A673 (cell line): ENCODE data around the gene HDAC4. TPM values are rescaled to one million over a fixed set of nuclear protein-coding genes. Genes with fewer than 3 reads are reported as not detected.
A peak's percentile ranks its signal among the peaks of the same experiment; 100 is the strongest.

Experiments used
- BruUV-seq: library from RNA; stranded (reverse); fragments of 400-500 nt; replicated peaks from 2 replicates; lab custom pipeline; 2021; lab: Mats Ljungman, UMichigan
- CTCF ChIA-PET: fragments of 300-600 bp; sonication (Branson Sonifier 250); formaldehyde crosslinking; loops from one replicate; lab custom pipeline; 2022; ENCODE audit warnings: antibody characterized with exemption; lab: Charles Lee
- POLR2A ChIA-PET: fragments of 300-600 bp; sonication (Branson Sonifier 250); formaldehyde crosslinking; loops from one replicate; lab custom pipeline; 2022; ENCODE audit warnings: antibody characterized with exemption; ENCODE audit not compliant: low non-redundant PET; lab: Charles Lee
- DNase-seq: peaks from one replicate; pipeline ENCODE4 v3.0.0-alpha.2; 2015; ENCODE audit warnings: low spot score
- H3K27ac ChIP-seq: fragments of 200-600 bp; sonication (generic); 2 replicates; pipeline ENCODE4 v1.5.1; 2016; ENCODE audit warnings: mixed run types, low read depth, mild to moderate bottlenecking, mixed read lengths, antibody characterized with exemption, low read length; ENCODE audit not compliant: poor library complexity, severe bottlenecking
- H3K27me3 ChIP-seq: fragments of 200-600 bp; sonication (generic); replicated peaks from 2 replicates; pipeline ENCODE4 v1.6.1; 2017; ENCODE audit warnings: mixed run types, low read depth, mild to moderate bottlenecking, mixed read lengths, antibody characterized with exemption, low read length; ENCODE audit not compliant: insufficient read depth, poor library complexity
- H3K36me3 ChIP-seq: fragments of 200-600 bp; sonication (generic); 2 replicates; pipeline ENCODE4 v1.6.1; 2016; ENCODE audit warnings: mixed run types, mild to moderate bottlenecking, mixed read lengths, antibody characterized with exemption, low read length; ENCODE audit not compliant: insufficient read depth, poor library complexity, severe bottlenecking
- H3K4me1 ChIP-seq: fragments of 200-600 bp; sonication (generic); 2 replicates; pipeline ENCODE4 v1.6.1; 2017; ENCODE audit warnings: mixed run types, mild to moderate bottlenecking, mixed read lengths, antibody characterized with exemption, low read length; ENCODE audit not compliant: insufficient read depth, poor library complexity, severe bottlenecking
- H3K4me3 ChIP-seq: fragments of 200-600 bp; sonication (generic); 2 replicates; pipeline ENCODE4 v1.5.1; 2016; ENCODE audit warnings: low read depth, mixed run types, mild to moderate bottlenecking, mixed read lengths, low read length; ENCODE audit not compliant: poor library complexity, severe bottlenecking
- H3K9me3 ChIP-seq: fragments of 200-600 bp; sonication (generic); 2 replicates; pipeline ENCODE4 v1.6.1; 2016; ENCODE audit warnings: mixed run types, low read depth, mild to moderate bottlenecking, mixed read lengths, antibody characterized with exemption, low read length; ENCODE audit not compliant: poor library complexity, severe bottlenecking
- EZH2 ChIP-seq: fragments of 200-600 bp; sonication (generic); IDR thresholded peaks from 2 replicates; pipeline ENCODE4 v1.6.1; 2017; ENCODE audit warnings: borderline replicate concordance, low read depth, mild to moderate bottlenecking, mixed read lengths, antibody characterized with exemption, low read length; ENCODE audit not compliant: poor library complexity, severe bottlenecking
- intact Hi-C: fragments of 100-400 bp; cut with micrococcal nuclease; formaldehyde crosslinking; loops from one replicate; pipeline ENCODE4 v1.10.0; 2022; ENCODE audit not compliant: unreplicated experiment
- total RNA-seq: library from RNA; stranded (reverse); gene quantifications from 2 replicates; pipeline ENCODE4 v1.2.3, GENCODE V29; 2021
- TF ChIP-seq, protein P1 (sequence below): fragments of 300-800, 200-600 bp; sonication (generic); conservative IDR thresholded peaks from 2 replicates; pipeline ENCODE4 v1.5.1; 2017; ENCODE audit warnings: low read depth, mild to moderate bottlenecking, antibody characterized with exemption, low read length, moderate library complexity, mixed read lengths

HDAC4 gene
- total RNA-seq, 1 experiment from 2014 or later: 40.0 TPM

DNA sequence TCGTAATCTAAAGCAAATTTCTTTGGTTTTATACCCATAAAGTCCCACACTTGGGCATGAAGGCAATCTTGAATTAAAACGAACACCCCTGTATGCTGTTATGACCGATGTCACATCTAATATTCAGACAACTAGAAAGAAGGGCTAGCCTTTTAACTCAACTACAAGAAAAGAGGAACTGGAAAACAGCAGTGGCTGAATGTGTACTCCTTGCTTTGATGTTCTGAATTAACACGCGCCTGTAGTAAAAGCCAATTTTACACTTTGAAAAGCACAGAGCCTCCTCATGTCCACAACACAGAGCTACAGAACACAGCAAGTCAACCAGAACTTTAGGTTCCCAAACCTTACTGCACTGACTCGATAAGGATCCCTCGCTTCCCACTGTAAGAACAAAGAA is 147.6 kb downstream of the HDAC4 start:
- H3K9me3 ChIP-seq: no peaks in the 10 kb centered on the region
- intact Hi-C loops: loop anchor here (10.0 kb wide), 1 partner anchor 152 kb away; the partner anchor contains the start of gene HDAC4
- H3K36me3 ChIP-seq: no peaks in the 10 kb centered on the region
- peak overlapping the region; percentile 55 for H3K27ac ChIP-seq
- no peak for TF ChIP-seq EZH2
- TF ChIP-seq, protein P1, sequence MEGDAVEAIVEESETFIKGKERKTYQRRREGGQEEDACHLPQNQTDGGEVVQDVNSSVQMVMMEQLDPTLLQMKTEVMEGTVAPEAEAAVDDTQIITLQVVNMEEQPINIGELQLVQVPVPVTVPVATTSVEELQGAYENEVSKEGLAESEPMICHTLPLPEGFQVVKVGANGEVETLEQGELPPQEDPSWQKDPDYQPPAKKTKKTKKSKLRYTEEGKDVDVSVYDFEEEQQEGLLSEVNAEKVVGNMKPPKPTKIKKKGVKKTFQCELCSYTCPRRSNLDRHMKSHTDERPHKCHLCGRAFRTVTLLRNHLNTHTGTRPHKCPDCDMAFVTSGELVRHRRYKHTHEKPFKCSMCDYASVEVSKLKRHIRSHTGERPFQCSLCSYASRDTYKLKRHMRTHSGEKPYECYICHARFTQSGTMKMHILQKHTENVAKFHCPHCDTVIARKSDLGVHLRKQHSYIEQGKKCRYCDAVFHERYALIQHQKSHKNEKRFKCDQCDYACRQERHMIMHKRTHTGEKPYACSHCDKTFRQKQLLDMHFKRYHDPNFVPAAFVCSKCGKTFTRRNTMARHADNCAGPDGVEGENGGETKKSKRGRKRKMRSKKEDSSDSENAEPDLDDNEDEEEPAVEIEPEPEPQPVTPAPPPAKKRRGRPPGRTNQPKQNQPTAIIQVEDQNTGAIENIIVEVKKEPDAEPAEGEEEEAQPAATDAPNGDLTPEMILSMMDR: no peak
- no TSS peak for BruUV-seq
- DNase-seq: no peak
- H3K27me3 ChIP-seq: no peaks in the 10 kb centered on the region
- no peak overlapping the region for H3K4me3 ChIP-seq
- ChIA-PET POLR2A (no interaction called here), CTCF (no interaction called here)
- peaks cover 78% of the 10 kb centered on the region for H3K4me1 ChIP-seq

DNA sequence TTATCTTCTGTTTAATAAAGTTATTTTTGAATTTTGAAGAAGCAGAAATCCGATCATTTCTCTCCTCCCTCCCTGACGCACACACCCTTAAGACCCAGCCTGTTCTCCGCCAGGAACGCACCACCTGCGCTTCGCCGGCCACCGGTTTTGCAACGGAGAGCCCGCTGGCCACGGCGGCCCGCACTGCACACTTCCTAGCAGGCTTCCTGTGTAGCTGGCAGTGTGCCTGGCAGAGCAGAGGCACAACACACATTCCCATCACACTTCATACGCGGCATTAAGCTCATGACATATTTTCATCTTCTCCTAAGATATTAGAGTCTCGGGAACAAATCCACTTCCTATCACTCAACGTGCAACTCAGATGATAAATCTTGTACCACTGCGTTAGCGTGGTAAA is 148.0 kb downstream of the HDAC4 start:
- H3K4me1 ChIP-seq: peaks cover 75% of the 10 kb centered on the region
- no peak overlapping the region for H3K4me3 ChIP-seq
- DNase-seq: peak; percentile 58
- H3K36me3 ChIP-seq: no peaks in the 10 kb centered on the region
- TF ChIP-seq, protein P1: no peak
- TF ChIP-seq EZH2: no peak
- intact Hi-C loops: loop anchor here (10.0 kb wide), 1 partner anchor 152 kb away; the partner anchor contains the start of gene HDAC4
- POLR2A ChIA-PET: no interaction called here
- no peaks in the 10 kb centered on the region for H3K27me3 ChIP-seq
- BruUV-seq: no TSS peak
- peak overlapping the region; percentile 55 for H3K27ac ChIP-seq
- H3K9me3 ChIP-seq: no peaks in the 10 kb centered on the region
- CTCF ChIA-PET: no interaction called here

DNA sequence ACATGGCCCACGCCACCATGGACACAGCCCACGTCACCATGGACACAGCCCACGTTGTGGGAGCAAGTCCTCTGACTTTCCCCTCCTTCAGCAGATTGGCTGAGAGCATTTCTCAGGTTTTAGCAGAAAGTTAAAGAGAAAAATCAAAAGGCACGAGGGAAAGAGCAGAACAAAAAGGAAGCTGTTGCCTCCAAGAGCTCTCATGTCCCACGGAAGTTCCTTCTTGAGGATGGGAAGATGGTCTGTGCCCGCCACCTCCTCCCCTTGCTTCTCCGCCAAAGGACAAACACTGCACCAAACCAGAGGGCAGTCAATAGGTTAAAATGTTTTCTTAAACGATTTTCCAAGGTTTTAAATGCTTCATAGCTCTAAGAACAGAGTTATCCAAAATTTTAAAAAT is 148.4 kb downstream of the HDAC4 start:
- no TSS peak for BruUV-seq
- Histone ChIP-seq H3K4me3 (no peak overlapping the region), H3K36me3 (no peaks in the 10 kb centered on the region), H3K9me3 (no peaks in the 10 kb centered on the region), H3K27ac (peak overlapping the region; percentile 55), H3K27me3 (no peaks in the 10 kb centered on the region), H3K4me1 (peaks cover 73% of the 10 kb centered on the region)
- intact Hi-C loops: loop anchor here (10.0 kb wide), 1 partner anchor 152 kb away; the partner anchor contains the start of gene HDAC4
- ChIA-PET POLR2A (no interaction called here), CTCF (no interaction called here)
- TF ChIP-seq EZH2: no peak
- TF ChIP-seq, protein P1: no peak
- no peak for DNase-seq
